MM.1S (cell line): ENCODE measurements around the gene GNPTG.

Experiments
- CTCF ChIP-seq: fragments of 300-600 bp; sonication (generic); IDR thresholded peaks from 2 replicates; pipeline ENCODE4 v1.5.1; 2016; ENCODE audit warnings: antibody characterized with exemption, low read length, mixed read lengths
- EZH2 ChIP-seq: fragments of 300-600 bp; sonication (generic); optimal IDR thresholded peaks from 2 replicates; pipeline ENCODE3; 2017; ENCODE audit warnings: low read depth, mild to moderate bottlenecking, antibody characterized with exemption, low read length, mixed read lengths

DNA sequence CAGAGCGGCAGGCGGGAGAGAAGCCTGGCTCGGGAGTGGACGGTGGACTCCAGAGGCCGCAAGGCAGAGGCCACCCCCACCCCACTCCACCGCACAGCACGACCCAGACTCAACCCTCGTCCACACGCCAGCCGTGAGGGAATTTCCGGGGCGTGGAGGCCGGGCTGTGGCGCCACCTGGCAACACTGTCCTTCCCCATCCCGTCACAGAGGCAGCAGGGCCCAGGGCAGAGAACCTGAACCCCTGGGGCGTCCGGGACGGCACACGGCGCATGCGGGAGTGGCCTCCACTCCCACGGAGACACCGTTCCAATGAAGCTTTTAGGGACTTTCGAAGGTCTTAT is 23.5 kb downstream of the GNPTG start:
- TF ChIP-seq CTCF: no peak
- no peak for TF ChIP-seq EZH2
